SU-DHL-6 (cell line): Measurements from ENCODE around the gene DCDC2C.

Source experiments
- H2AFZ ChIP-seq: fragments of 200-600 bp; sonication (generic); 2 replicates; pipeline ENCODE4 v1.6.1; 2014; ENCODE audit warnings: low read depth, mild to moderate bottlenecking, moderate library complexity, mixed read lengths, antibody characterized with exemption, low read length; ENCODE audit not compliant: severe bottlenecking
- H3F3A ChIP-seq: fragments of 200-600 bp; shearing (Covaris generic); 2 replicates; pipeline ENCODE4 v1.6.0; 2016; ENCODE audit warnings: antibody characterized with exemption, mild to moderate bottlenecking; ENCODE audit not compliant: insufficient read depth
- H3K27ac ChIP-seq: fragments of 200-600 bp; sonication (generic); 2 replicates; pipeline ENCODE4 v1.5.1; 2016; ENCODE audit warnings: low read depth, mild to moderate bottlenecking, low read length, moderate library complexity, mixed read lengths
- H3K27me3 ChIP-seq: fragments of 200-600 bp; sonication (generic), shearing (Covaris generic); 2 replicates; pipeline ENCODE4 v1.6.0; 2014; ENCODE audit warnings: mild to moderate bottlenecking, low read length
- H3K36me3 ChIP-seq: fragments of 200-600 bp; sonication (generic); 2 replicates; pipeline ENCODE4 v1.6.1; 2014; ENCODE audit warnings: mild to moderate bottlenecking, low read length, mixed read lengths
- H3K4me2 ChIP-seq: fragments of 300-600, 200-600 bp; shearing (Covaris generic), sonication (generic); 2 replicates; pipeline ENCODE4 v1.6.0; 2014; ENCODE audit warnings: low read length, low read depth, mild to moderate bottlenecking; ENCODE audit not compliant: poor library complexity, severe bottlenecking
- H3K4me3 ChIP-seq: fragments of 200-600 bp; sonication (generic); 2 replicates; pipeline ENCODE4 v1.5.1; 2014; ENCODE audit warnings: antibody characterized with exemption, low read length, mild to moderate bottlenecking, mixed read lengths; ENCODE audit not compliant: insufficient read depth, poor library complexity, severe bottlenecking
- H3K79me2 ChIP-seq: fragments of 200-600 bp; sonication (generic); 2 replicates; pipeline ENCODE4 v1.6.1; 2014; ENCODE audit warnings: mild to moderate bottlenecking, low read length, moderate library complexity; ENCODE audit not compliant: insufficient read depth
- H3K9ac ChIP-seq: fragments of 200-600 bp; sonication (generic); 2 replicates; pipeline ENCODE4 v1.7.0; 2014; ENCODE audit warnings: mild to moderate bottlenecking, low read length
- H3K9me2 ChIP-seq: fragments of 200-600 bp; sonication (generic); replicated peaks from 2 replicates; pipeline ENCODE4 v1.6.1; 2014; ENCODE audit warnings: low read length; ENCODE audit not compliant: insufficient read depth
- H3K9me3 ChIP-seq: fragments of 200-600 bp; sonication (generic); 2 replicates; pipeline ENCODE4 v1.6.1; 2014; ENCODE audit warnings: low read length, mixed read lengths; ENCODE audit not compliant: insufficient read depth
- H4K20me1 ChIP-seq: fragments of 200-600 bp; sonication (generic); 2 replicates; pipeline ENCODE4 v1.6.1; 2014; ENCODE audit warnings: low read depth, mild to moderate bottlenecking, antibody characterized with exemption, low read length, moderate library complexity, mixed read lengths
- CTCF ChIP-seq: fragments of 200-600 bp; sonication (generic); IDR thresholded peaks from one replicate; pipeline ENCODE4 v1.5.1; 2017; ENCODE audit warnings: antibody characterized with exemption, mild to moderate bottlenecking, low read length, moderate library complexity; ENCODE audit not compliant: insufficient read depth, poor library complexity, severe bottlenecking
- EZH2phosphoT487 ChIP-seq: fragments of 200-600 bp; sonication (generic), shearing (Covaris generic); conservative IDR thresholded peaks from 2 replicates; pipeline ENCODE4 v1.6.1; 2018; ENCODE audit warnings: mild to moderate bottlenecking, antibody characterized with exemption, low read length, moderate library complexity, mixed read lengths

Gene DCDC2C

GRCh38 chr2:3709225-3709624 lies 5.8 kb downstream of the DCDC2C start:
- H3F3A ChIP-seq: no peaks in the 10 kb centered on the region
- H3K9ac ChIP-seq: no peak overlapping the region
- H3K9me3 ChIP-seq: no peaks in the 10 kb centered on the region
- no peak overlapping the region for H3K4me2 ChIP-seq
- no peaks in the 10 kb centered on the region for H3K27me3 ChIP-seq
- H3K9me2 ChIP-seq: no peaks in the 10 kb centered on the region
- no peak overlapping the region for H3K27ac ChIP-seq
- TF ChIP-seq EZH2phosphoT487 (no peak), CTCF (no peak)
- H4K20me1 ChIP-seq: no peaks in the 10 kb centered on the region
- no peaks in the 10 kb centered on the region for H3K36me3 ChIP-seq
- H3K4me3 ChIP-seq: no peak overlapping the region
- H3K79me2 ChIP-seq: no peaks in the 10 kb centered on the region
- no peak overlapping the region for H2AFZ ChIP-seq

GRCh38 chr2:3712424-3712823 lies 9.0 kb downstream of the DCDC2C start:
- H3K27me3 ChIP-seq: no peaks in the 10 kb centered on the region
- H3K36me3 ChIP-seq: no peaks in the 10 kb centered on the region
- H3K4me2 ChIP-seq: no peak overlapping the region
- TF ChIP-seq CTCF: no peak
- H3K9ac ChIP-seq: no peak overlapping the region
- H3K9me3 ChIP-seq: no peaks in the 10 kb centered on the region
- H4K20me1 ChIP-seq: no peaks in the 10 kb centered on the region
- H2AFZ ChIP-seq: no peak overlapping the region
- no peaks in the 10 kb centered on the region for H3F3A ChIP-seq
- no peak overlapping the region for H3K4me3 ChIP-seq
- H3K9me2 ChIP-seq: no peaks in the 10 kb centered on the region
- no peaks in the 10 kb centered on the region for H3K79me2 ChIP-seq
- no peak overlapping the region for H3K27ac ChIP-seq

GRCh38 chr2:3712831-3713503 lies 9.6 kb downstream of the DCDC2C start:
- Histone ChIP-seq H3K27me3 (no peaks in the 10 kb centered on the region), H3K9me3 (no peaks in the 10 kb centered on the region), H3K4me3 (no peak overlapping the region), H3K36me3 (no peaks in the 10 kb centered on the region), H3K4me2 (no peak overlapping the region), H3K9me2 (no peaks in the 10 kb centered on the region), H3K27ac (no peak overlapping the region), H2AFZ (no peak overlapping the region), H3K79me2 (no peaks in the 10 kb centered on the region), H3K9ac (no peak overlapping the region), H4K20me1 (no peaks in the 10 kb centered on the region), H3F3A (no peaks in the 10 kb centered on the region)
- TF ChIP-seq CTCF: no peak
- TF ChIP-seq EZH2phosphoT487: no peak
